Measurements from ENCODE around the gene PCYT1A. TPM values are rescaled to one million over a fixed set of nuclear protein-coding genes. Genes with fewer than 3 reads are reported as not detected.
"Not testable (repeated sequence)": the region's sequence is repeated elsewhere in the genome, so short reads cannot be mapped to it uniquely, and the experiment has no call there.

PCYT1A gene
- total RNA-seq, 1 experiment from 2014 or later, result 28.5 TPM

- H3K9me3 Mint-ChIP-seq, result no peaks in the 10 kb centered on the region
- ChIA-PET POLR2A (no interaction called here), CTCF (no interaction called here)
- no peak for ATAC-seq
- H3K36me3 Mint-ChIP-seq, result no peaks in the 10 kb centered on the region
- no peak within 1 kb of the TSS for H3K27ac Mint-ChIP-seq
- H3K4me3 Mint-ChIP-seq, result no peak within 1 kb of the TSS
- DNase-seq (ENCODE audit: low spot score), result no peak
- TF ChIP-seq ZNF671 (CRISPR knock-in tag; IDR thresholded peaks at IDR 0.05) (no peak), AFF4 (CRISPR knock-in tag; IDR thresholded peaks at IDR 0.05; ENCODE audit: borderline replicate concordance) (no peak)
- TF ChIP-seq, protein P1, sequence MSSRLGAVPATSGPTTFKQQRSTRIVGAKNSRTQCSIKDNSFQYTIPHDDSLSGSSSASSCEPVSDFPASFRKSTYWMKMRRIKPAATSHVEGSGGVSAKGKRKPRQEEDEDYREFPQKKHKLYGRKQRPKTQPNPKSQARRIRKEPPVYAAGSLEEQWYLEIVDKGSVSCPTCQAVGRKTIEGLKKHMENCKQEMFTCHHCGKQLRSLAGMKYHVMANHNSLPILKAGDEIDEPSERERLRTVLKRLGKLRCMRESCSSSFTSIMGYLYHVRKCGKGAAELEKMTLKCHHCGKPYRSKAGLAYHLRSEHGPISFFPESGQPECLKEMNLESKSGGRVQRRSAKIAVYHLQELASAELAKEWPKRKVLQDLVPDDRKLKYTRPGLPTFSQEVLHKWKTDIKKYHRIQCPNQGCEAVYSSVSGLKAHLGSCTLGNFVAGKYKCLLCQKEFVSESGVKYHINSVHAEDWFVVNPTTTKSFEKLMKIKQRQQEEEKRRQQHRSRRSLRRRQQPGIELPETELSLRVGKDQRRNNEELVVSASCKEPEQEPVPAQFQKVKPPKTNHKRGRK (CRISPR knock-in tag; IDR thresholded peaks at IDR 0.05; ENCODE audit: borderline replicate concordance), result 0 out of 2 replicates have a peak, but pooled peaks have one; percentile 36
- peaks cover 19% of the 10 kb centered on the region for H3K27me3 Mint-ChIP-seq (ENCODE audit: low read depth)
- peaks cover 23% of the 10 kb centered on the region for H3K4me1 Mint-ChIP-seq
These were observed 76.6 kb downstream of the PCYT1A start, which contains the start of gene ZDHHC19 for GRCh38 chr3:196210673-196211556. TSS of gene ZDHHC19 (minus strand) at chr3:196211400. CDS start at chr3:196211315, 85 bp downstream.

DNA sequence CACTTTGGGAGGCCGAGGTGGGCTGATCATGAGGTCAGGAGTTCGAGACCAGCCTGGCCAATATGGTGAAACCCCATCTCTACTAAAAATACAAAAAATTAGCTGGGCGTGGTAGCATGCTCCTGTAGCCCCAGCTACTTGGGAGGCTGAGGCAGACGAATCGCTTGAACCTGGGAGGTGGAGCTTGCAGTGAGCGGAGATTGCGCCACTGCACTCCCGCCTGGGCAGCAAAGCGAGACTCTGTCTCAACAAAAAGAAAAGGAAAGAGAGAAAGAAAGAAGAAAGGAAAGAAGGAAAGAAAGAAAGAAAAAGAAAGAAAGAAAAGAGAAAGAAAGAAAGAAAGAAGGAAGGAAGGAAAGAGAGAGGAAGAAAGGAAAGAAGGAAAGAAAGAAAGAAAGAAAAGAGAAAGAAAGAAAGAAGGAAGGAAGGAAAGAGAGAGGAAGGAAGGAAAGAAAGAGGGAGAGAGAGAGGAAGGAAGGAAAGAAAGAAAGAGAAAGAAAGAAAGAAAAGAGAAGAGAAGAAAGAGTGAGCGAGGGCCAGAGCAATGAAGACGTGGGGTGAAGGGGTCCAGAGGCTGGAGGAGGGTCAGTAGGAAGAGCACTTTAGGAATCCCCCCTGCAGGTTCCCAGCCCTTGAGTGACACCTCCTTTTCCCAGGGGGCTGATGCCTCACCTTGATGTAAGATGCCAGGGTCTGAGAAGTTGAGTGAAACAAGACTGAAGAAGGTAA is 77.4 kb downstream of the PCYT1A start:
- POLR2A ChIA-PET, ATAC-seq: not testable (repeated sequence)

DNA sequence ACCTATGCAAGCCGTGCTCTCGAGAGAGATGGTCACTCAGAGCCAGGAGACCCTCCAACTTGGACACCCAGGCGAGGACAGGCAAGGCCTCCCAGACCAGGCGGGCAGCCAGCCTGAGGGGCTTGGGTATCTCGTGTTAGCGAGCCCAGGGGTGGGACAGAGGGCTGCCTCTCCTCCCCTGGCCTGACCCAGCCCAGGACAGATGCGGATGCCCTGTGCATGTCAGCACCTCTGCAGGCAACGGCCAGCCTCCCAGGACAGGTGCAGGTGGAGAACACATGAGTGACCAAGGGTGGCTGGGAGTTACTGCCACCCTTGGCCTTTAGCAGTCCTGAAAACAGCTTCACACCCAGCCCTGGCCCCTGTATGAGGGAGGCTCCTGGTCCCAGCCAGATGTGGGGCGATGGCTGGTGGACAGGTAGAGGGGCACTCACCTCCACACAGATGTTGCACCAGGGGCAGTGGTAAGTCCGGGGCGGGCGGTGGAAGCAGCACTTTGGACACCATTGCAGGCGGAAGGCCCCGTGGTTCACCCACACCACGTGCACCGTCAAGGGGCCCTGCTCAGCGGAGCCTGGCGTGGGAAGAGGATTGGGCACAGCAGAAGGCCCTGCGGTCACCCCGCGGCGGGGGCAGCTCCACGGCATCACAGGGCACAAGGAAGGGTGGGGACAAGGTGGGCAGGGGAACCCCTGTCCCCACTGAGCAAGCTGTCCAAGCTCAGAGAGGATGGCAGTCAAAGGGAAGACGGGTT is 78.4 kb downstream of the PCYT1A start:
- Mint-ChIP-seq H3K36me3 (no peaks in the 10 kb centered on the region), H3K4me1 (peaks cover 11% of the 10 kb centered on the region), H3K27ac (no peak overlapping the region), H3K9me3 (peaks cover 4% of the 10 kb centered on the region; the same call in 1 of the 2 replicates), H3K27me3 (ENCODE audit: low read depth) (peaks cover 25% of the 10 kb centered on the region), H3K4me3 (no peak overlapping the region)
- no peak for DNase-seq (ENCODE audit: low spot score)
- ATAC-seq, result no peak
- ChIA-PET POLR2A (no interaction called here), CTCF (no interaction called here)
- TF ChIP-seq FOXP1 (CRISPR knock-in tag; IDR thresholded peaks at IDR 0.05; ENCODE audit: borderline replicate concordance), result peak; percentile 21; the same call in 1 of the 2 replicates
- no peak for TF ChIP-seq ZNF138 (CRISPR knock-in tag; conservative IDR thresholded peaks at IDR 0.05)
- TF ChIP-seq ZNF396 (CRISPR knock-in tag; IDR thresholded peaks at IDR 0.05; ENCODE audit: borderline replicate concordance), result no peak

More for the DNA sequence above, 77.4 kb downstream of the PCYT1A start:
- H3K9me3 Mint-ChIP-seq; DNase-seq (ENCODE audit: low spot score); H3K27ac Mint-ChIP-seq; H3K4me3 Mint-ChIP-seq; H3K36me3 Mint-ChIP-seq; CTCF ChIA-PET: not testable (repeated sequence)
- H3K27me3 Mint-ChIP-seq (ENCODE audit: low read depth), result peaks cover 25% of the 10 kb centered on the region
- peaks cover 15% of the 10 kb centered on the region for H3K4me1 Mint-ChIP-seq

GRCh38 chr3:196207833-196208607 is 79.5 kb downstream of the PCYT1A start:
- Mint-ChIP-seq H3K4me1 (peaks cover 10% of the 10 kb centered on the region), H3K27ac (peak overlapping the region; percentile 78), H3K27me3 (ENCODE audit: low read depth) (peaks cover 26% of the 10 kb centered on the region), H3K4me3 (peak overlapping the region; percentile 83), H3K9me3 (peaks cover 4% of the 10 kb centered on the region; the same call in 1 of the 2 replicates), H3K36me3 (no peaks in the 10 kb centered on the region)
- DNase-seq (ENCODE audit: low spot score) (peak; percentile 94), ATAC-seq (peak; percentile 86)
- ChIA-PET CTCF (interaction anchor here (1.6 kb wide), 1 partner anchor 321 kb away, joined by 3 read pairs; no protein-coding TSS in a partner anchor), POLR2A (no interaction called here)
- no peak for TF ChIP-seq IRF1 (CRISPR knock-in tag; IDR thresholded peaks at IDR 0.05)
- TF ChIP-seq FOXK1 (CRISPR knock-in tag; IDR thresholded peaks at IDR 0.05), result 0 out of 2 replicates have a peak, but pooled peaks have one; percentile 44
- TF ChIP-seq GABPB1 (CRISPR knock-in tag; IDR thresholded peaks at IDR 0.05), result no peak
- no peak for TF ChIP-seq ZNF425 (CRISPR knock-in tag; conservative IDR thresholded peaks at IDR 0.05)
- TF ChIP-seq, protein P2, sequence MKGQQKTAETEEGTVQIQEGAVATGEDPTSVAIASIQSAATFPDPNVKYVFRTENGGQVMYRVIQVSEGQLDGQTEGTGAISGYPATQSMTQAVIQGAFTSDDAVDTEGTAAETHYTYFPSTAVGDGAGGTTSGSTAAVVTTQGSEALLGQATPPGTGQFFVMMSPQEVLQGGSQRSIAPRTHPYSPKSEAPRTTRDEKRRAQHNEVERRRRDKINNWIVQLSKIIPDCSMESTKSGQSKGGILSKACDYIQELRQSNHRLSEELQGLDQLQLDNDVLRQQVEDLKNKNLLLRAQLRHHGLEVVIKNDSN (CRISPR knock-in tag; IDR thresholded peaks at IDR 0.05), result peak; percentile 65
- no peak for TF ChIP-seq ZNF138 (CRISPR knock-in tag; conservative IDR thresholded peaks at IDR 0.05)
